Measurements from ENCODE around the gene FBLN5.

GRCh38 chr14:91898372-91898771 lies 49.1 kb downstream of the FBLN5 start:
- no peak for TF ChIP-seq CTCF (IDR thresholded peaks at IDR 0.05; ENCODE audit: extremely low read depth in 1 of 2, insufficient read depth in 1 of 2, low read depth in 1 of 2, low read length in 2 of 2)
- no peak for TF ChIP-seq POLR2A (IDR thresholded peaks at IDR 0.05; ENCODE audit: low read depth, low read length)
- TF ChIP-seq FOS (IDR thresholded peaks at IDR 0.05; ENCODE audit: borderline replicate concordance, insufficient read depth, low read length) = no peak
- TF ChIP-seq POLR2AphosphoS5 (IDR thresholded peaks at IDR 0.05; ENCODE audit: insufficient read depth, low read depth, low read length) = no peak
- no peak for TF ChIP-seq EZH2 (IDR thresholded peaks at IDR 0.05; ENCODE audit: borderline replicate concordance, low read depth, low read length, severe bottlenecking)
- TF ChIP-seq JUN (IDR thresholded peaks at IDR 0.05; ENCODE audit: borderline replicate concordance, insufficient read depth, insufficient read length, low read depth) = no peak

Data from endothelial cell of umbilical vein (primary cell).